Trophoblast cell (in vitro differentiated cells and primary cell): ENCODE results near the gene BACH2.
A peak's percentile ranks its signal among the peaks of the same experiment; 100 is the strongest.

ENCODE experiments used
- DNase-seq, 2 donors: peaks; one replicate each; pipeline ENCODE4 v3.0.0-alpha.2; 2016
- H2AFZ ChIP-seq: 2 replicates; pipeline ENCODE4 v1.6.1; 2013; ENCODE audit warnings: low read length, moderate library complexity, mild to moderate bottlenecking; ENCODE audit not compliant: insufficient read depth, poor library complexity
- H2AK5ac ChIP-seq: 2 replicates; pipeline ENCODE4 v1.6.1; 2013; ENCODE audit warnings: mild to moderate bottlenecking, low read length
- H2BK120ac ChIP-seq: 2 replicates; pipeline ENCODE4 v1.6.1; 2013; ENCODE audit warnings: low read length, mild to moderate bottlenecking, moderate library complexity; ENCODE audit not compliant: insufficient read depth, poor library complexity
- H2BK12ac ChIP-seq: 2 replicates; pipeline ENCODE4 v1.6.1; 2013; ENCODE audit warnings: mild to moderate bottlenecking, low read length, moderate library complexity
- H2BK5ac ChIP-seq: 2 replicates; pipeline ENCODE4 v1.6.1; 2013; ENCODE audit warnings: low read length, low read depth, moderate library complexity, mild to moderate bottlenecking; ENCODE audit not compliant: poor library complexity
- H3K14ac ChIP-seq: 2 replicates; pipeline ENCODE4 v1.6.1; 2013; ENCODE audit warnings: mild to moderate bottlenecking, low read length
- H3K18ac ChIP-seq: 2 replicates; pipeline ENCODE4 v1.6.1; 2013; ENCODE audit warnings: mild to moderate bottlenecking, low read length
- H3K23ac ChIP-seq: 2 replicates; pipeline ENCODE4 v1.6.1; 2013; ENCODE audit warnings: low read length
- H3K27ac ChIP-seq: 2 replicates; pipeline ENCODE4 v1.5.1; 2013; ENCODE audit warnings: low read depth, mild to moderate bottlenecking, inconsistent platforms, low read length, moderate library complexity
- H3K27me3 ChIP-seq: 2 replicates; pipeline ENCODE4 v1.6.1; 2013; ENCODE audit warnings: inconsistent platforms, mild to moderate bottlenecking, low read length, moderate library complexity; ENCODE audit not compliant: insufficient read depth
- H3K36me3 ChIP-seq, 2 experiments: 1 replicate in 1 of 2; 2 replicates in 1 of 2; pipeline ENCODE4 v1.6.1; 2013; ENCODE audit warnings: low read length in 2 of 2, mild to moderate bottlenecking in 2 of 2, moderate library complexity in 1 of 2; ENCODE audit not compliant: insufficient read depth in 2 of 2, control insufficient read depth in 1 of 2
- H3K4ac ChIP-seq: 2 replicates; pipeline ENCODE4 v1.6.1; 2013; ENCODE audit warnings: low read depth, mild to moderate bottlenecking, low read length, moderate library complexity
- H3K4me1 ChIP-seq, 2 experiments: 1 replicate in 1 of 2; 2 replicates in 1 of 2; pipeline ENCODE4 v1.6.1; 2013; ENCODE audit warnings: low read length in 2 of 2, mild to moderate bottlenecking in 2 of 2, moderate library complexity in 1 of 2; ENCODE audit not compliant: insufficient read depth in 2 of 2, control insufficient read depth in 1 of 2
- H3K4me2 ChIP-seq: 2 replicates; pipeline ENCODE4 v1.6.1; 2013; ENCODE audit warnings: inconsistent platforms, mild to moderate bottlenecking, low read length, moderate library complexity
- H3K4me3 ChIP-seq: 2 replicates; pipeline ENCODE4 v1.5.1; 2013; ENCODE audit warnings: mild to moderate bottlenecking, low read depth, low read length, inconsistent platforms
- H3K79me1 ChIP-seq: one replicate; pipeline ENCODE4 v1.6.1; 2013; ENCODE audit warnings: low read length
- H3K79me2 ChIP-seq: 2 replicates; pipeline ENCODE4 v1.6.1; 2013; ENCODE audit warnings: low read length, mild to moderate bottlenecking; ENCODE audit not compliant: control insufficient read depth, insufficient read depth, poor library complexity
- H3K9ac ChIP-seq: 2 replicates; pipeline ENCODE4 v1.6.1; 2013; ENCODE audit warnings: mild to moderate bottlenecking, low read length
- H3K9me3 ChIP-seq: 2 replicates; pipeline ENCODE4 v1.6.1; 2013; ENCODE audit warnings: low read depth, mild to moderate bottlenecking, control low read depth, inconsistent platforms, low read length; ENCODE audit not compliant: insufficient read depth
- H4K12ac ChIP-seq: 2 replicates; pipeline ENCODE4 v1.6.1; 2013; ENCODE audit warnings: low read depth, mild to moderate bottlenecking, low read length, moderate library complexity
- H4K8ac ChIP-seq: 2 replicates; pipeline ENCODE4 v1.6.1; 2013; ENCODE audit warnings: low read depth, mild to moderate bottlenecking, low read length, moderate library complexity
- H4K91ac ChIP-seq: one replicate; pipeline ENCODE4 v1.6.1; 2013; ENCODE audit warnings: low read depth, mild to moderate bottlenecking, low read length, moderate library complexity
- WGBS: extraction: QIAGEN DNeasy Blood & Tissue Kit; methylation state at CpG from one replicate; pipeline ENCODE4 v1.1.7; 2013; ENCODE audit warnings: missing lambda C conversion rate; ENCODE audit not compliant: insufficient read length, insufficient coverage; ENCODE audit errors: extremely low coverage; 5-methylcytosine and 5-hydroxymethylcytosine counted together

BACH2 gene

DNA sequence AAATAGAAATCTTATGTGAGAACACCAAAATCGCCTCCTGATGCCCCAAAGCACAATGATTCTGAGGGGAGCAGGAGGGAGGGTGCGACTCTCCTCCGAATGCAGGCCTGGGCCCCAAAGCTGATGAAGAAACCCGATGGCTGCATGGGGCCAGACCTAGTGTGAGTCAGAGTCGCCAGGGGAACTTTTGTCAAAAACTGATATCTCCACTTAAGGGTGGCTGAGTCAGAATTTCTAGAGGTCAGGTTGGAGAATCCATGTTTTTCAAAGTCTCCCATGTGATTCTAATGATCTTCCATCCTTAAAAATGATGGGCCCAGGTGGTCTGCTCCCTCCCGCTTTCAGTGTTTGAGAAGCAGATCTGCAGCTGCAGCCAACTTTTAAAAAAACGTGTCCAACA, 172.8 kb downstream of the BACH2 start:
- Histone ChIP-seq H2AFZ (no peak overlapping the region), H4K12ac (no peak overlapping the region), H3K27me3 (no peaks in the 10 kb centered on the region), H4K91ac (no peak overlapping the region), H3K36me3 (no peaks in the 10 kb centered on the region), H3K4me2 (no peak overlapping the region), H3K79me1 (no peaks in the 10 kb centered on the region), H2BK5ac (no peak overlapping the region), H2BK120ac (no peak overlapping the region), H3K9me3 (no peaks in the 10 kb centered on the region), H3K9ac (no peak overlapping the region), H2BK12ac (no peak overlapping the region), H3K14ac (no peak overlapping the region), H3K79me2 (no peaks in the 10 kb centered on the region), H3K4ac (no peak overlapping the region), H4K8ac (no peak overlapping the region), H3K4me3 (no peak overlapping the region), H3K4me1 (peaks cover 0 to 6% of the 10 kb centered on the region in 2 experiments), H2AK5ac (no peak overlapping the region), H3K27ac (no peak overlapping the region), H3K23ac (no peak overlapping the region), H3K18ac (no peak overlapping the region)
- no CpG with 5 or more reads among the region's 7 CpGs for WGBS
- DNase-seq: no peak

- Histone ChIP-seq H3K18ac (no peak overlapping the region), H4K8ac (no peak overlapping the region), H2AK5ac (no peak overlapping the region), H3K27ac (no peak overlapping the region), H2BK5ac (no peak overlapping the region), H2BK12ac (no peak overlapping the region), H4K12ac (no peak overlapping the region), H3K9ac (no peak overlapping the region), H3K36me3 (no peaks in the 10 kb centered on the region), H3K4me3 (no peak overlapping the region), H2BK120ac (no peak overlapping the region), H3K4me1 (peaks cover 0 to 3% of the 10 kb centered on the region in 2 experiments), H2AFZ (no peak overlapping the region), H3K27me3 (no peaks in the 10 kb centered on the region), H3K79me2 (no peaks in the 10 kb centered on the region), H3K4me2 (peak overlapping the region; percentile 12), H3K4ac (no peak overlapping the region), H3K23ac (no peak overlapping the region), H3K79me1 (no peaks in the 10 kb centered on the region), H4K91ac (no peak overlapping the region), H3K14ac (no peak overlapping the region), H3K9me3 (no peaks in the 10 kb centered on the region)
- WGBS: no CpG with 5 or more reads among the region's 4 CpGs
- DNase-seq: no peak
Observed at GRCh38 chr6:90121982-90122381, 174.7 kb downstream of the BACH2 start.

DNA sequence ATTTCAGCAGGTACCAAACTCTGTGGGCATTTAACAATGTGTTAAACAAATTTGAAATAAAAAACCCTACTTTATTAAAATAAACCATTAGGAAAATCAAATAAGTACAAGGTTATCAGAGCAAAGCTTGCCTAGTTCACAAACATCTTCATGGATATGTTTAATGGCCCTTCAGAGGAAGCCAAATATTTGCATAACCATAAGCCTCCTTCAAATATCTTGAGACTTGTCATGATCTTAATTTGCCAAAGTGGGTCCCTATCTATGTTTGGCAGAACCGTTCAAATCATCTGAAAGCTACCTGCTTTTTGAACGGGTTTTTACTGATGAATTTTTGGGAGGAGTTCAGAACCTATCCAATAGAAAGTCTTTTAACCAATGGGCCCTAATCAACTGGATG, 176.3 kb downstream of the BACH2 start:
- H3K27me3 ChIP-seq: no peaks in the 10 kb centered on the region
- no peak overlapping the region for H2BK120ac ChIP-seq
- no peak overlapping the region for H3K27ac ChIP-seq
- H3K4me3 ChIP-seq: no peak overlapping the region
- H3K36me3 ChIP-seq: no peaks in the 10 kb centered on the region
- H3K79me1 ChIP-seq: no peaks in the 10 kb centered on the region
- H3K14ac ChIP-seq: no peak overlapping the region
- H3K4me1 ChIP-seq: peaks cover 0 to 3% of the 10 kb centered on the region in 2 experiments
- no peak overlapping the region for H3K9ac ChIP-seq
- H2BK5ac ChIP-seq: no peak overlapping the region
- no peak overlapping the region for H2AFZ ChIP-seq
- no CpG with 5 or more reads among the region's 2 CpGs for WGBS
- H3K79me2 ChIP-seq: no peaks in the 10 kb centered on the region
- no peak overlapping the region for H4K91ac ChIP-seq
- H3K18ac ChIP-seq: no peak overlapping the region
- H3K4me2 ChIP-seq: no peak overlapping the region
- no peak overlapping the region for H2AK5ac ChIP-seq
- H3K4ac ChIP-seq: no peak overlapping the region
- H4K8ac ChIP-seq: no peak overlapping the region
- no peak for DNase-seq
- no peak overlapping the region for H2BK12ac ChIP-seq
- H4K12ac ChIP-seq: no peak overlapping the region
- H3K9me3 ChIP-seq: no peaks in the 10 kb centered on the region
- no peak overlapping the region for H3K23ac ChIP-seq

GRCh38 chr6:90119618-90120017, 177.0 kb downstream of the BACH2 start:
- WGBS: no CpG with 5 or more reads among the region's 3 CpGs

More at GRCh38 chr6:90119618-90120017, 177.0 kb downstream of the BACH2 start:
- DNase-seq: no peak
- no peak overlapping the region for H3K27ac ChIP-seq
- no peak overlapping the region for H2BK120ac ChIP-seq
- H4K12ac ChIP-seq: no peak overlapping the region
- no peak overlapping the region for H2AK5ac ChIP-seq
- H3K9me3 ChIP-seq: no peaks in the 10 kb centered on the region
- H2BK5ac ChIP-seq: no peak overlapping the region
- no peak overlapping the region for H2AFZ ChIP-seq
- no peak overlapping the region for H3K14ac ChIP-seq
- H3K36me3 ChIP-seq: no peaks in the 10 kb centered on the region
- no peak overlapping the region for H3K18ac ChIP-seq
- no peaks in the 10 kb centered on the region for H3K79me1 ChIP-seq
- H3K79me2 ChIP-seq: no peaks in the 10 kb centered on the region
- no peak overlapping the region for H4K8ac ChIP-seq
- H4K91ac ChIP-seq: no peak overlapping the region
- H3K27me3 ChIP-seq: no peaks in the 10 kb centered on the region
- no peak overlapping the region for H3K4ac ChIP-seq
- H3K4me1 ChIP-seq: peaks cover 0 to 3% of the 10 kb centered on the region in 2 experiments
- no peak overlapping the region for H2BK12ac ChIP-seq
- no peak overlapping the region for H3K4me3 ChIP-seq
- no peak overlapping the region for H3K9ac ChIP-seq
- H3K4me2 ChIP-seq: no peak overlapping the region
- no peak overlapping the region for H3K23ac ChIP-seq
